Measurements from ENCODE around the gene RCBTB2.

RCBTB2 gene

DNA sequence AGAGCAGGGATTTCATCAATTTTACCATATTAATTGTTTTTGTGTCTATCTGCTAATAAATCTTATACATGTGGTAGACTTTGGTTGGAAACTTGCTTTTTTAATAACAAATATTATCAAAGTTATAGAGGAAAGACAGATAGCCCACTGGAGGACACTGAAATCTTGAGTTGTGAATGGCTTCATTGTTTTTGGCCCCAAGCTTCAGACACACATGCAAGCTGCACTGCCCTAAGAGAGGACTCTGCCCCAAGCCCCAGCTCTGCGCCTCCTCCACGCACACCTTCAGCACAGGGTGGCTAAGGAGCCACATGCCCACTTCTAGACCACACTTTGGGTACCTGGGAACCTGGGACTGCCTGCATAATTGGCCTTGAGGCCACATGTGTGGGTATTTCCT, 35.2 kb downstream of the RCBTB2 start:
- Histone ChIP-seq H3K4me1 (ENCODE audit: control insufficient read depth, insufficient read depth, low read length) (peaks cover 7% of the 10 kb centered on the region), H3K36me3 (ENCODE audit: control insufficient read depth in 2 of 2, insufficient read depth in 1 of 2, low read length in 2 of 2) (no peaks in the 10 kb centered on the region), H3K4me3 (ENCODE audit: low read depth, low read length) (no peak overlapping the region), H3K9me3 (ENCODE audit: control insufficient read depth, insufficient read depth, low read depth, low read length) (no peaks in the 10 kb centered on the region), H3K27ac (ENCODE audit: extremely low read depth, low read depth, low read length) (no peak overlapping the region)
- CTCF ChIA-PET, result no interaction called here
- POLR2A ChIA-PET, result no interaction called here
- TF ChIP-seq, protein P1, sequence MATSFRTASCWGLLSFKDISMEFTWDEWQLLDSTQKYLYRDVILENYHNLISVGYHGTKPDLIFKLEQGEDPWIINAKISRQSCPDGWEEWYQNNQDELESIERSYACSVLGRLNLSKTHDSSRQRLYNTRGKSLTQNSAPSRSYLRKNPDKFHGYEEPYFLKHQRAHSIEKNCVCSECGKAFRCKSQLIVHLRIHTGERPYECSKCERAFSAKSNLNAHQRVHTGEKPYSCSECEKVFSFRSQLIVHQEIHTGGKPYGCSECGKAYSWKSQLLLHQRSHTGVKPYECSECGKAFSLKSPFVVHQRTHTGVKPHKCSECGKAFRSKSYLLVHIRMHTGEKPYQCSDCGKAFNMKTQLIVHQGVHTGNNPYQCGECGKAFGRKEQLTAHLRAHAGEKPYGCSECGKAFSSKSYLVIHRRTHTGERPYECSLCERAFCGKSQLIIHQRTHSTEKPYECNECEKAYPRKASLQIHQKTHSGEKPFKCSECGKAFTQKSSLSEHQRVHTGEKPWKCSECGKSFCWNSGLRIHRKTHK (tag by site-specific recombination; IDR thresholded peaks at IDR 0.05), result no peak
- TF ChIP-seq ZNF544 (tag by site-specific recombination; IDR thresholded peaks at IDR 0.05) (no peak), MYNN (tag by site-specific recombination; IDR thresholded peaks at IDR 0.05; ENCODE audit: borderline replicate concordance) (no peak), ZNF777 (tag by site-specific recombination; IDR thresholded peaks at IDR 0.05; ENCODE audit: borderline replicate concordance) (no peak), OSR2 (tag by site-specific recombination; IDR thresholded peaks at IDR 0.05) (no peak), HOXA7 (CRISPR knock-in tag; IDR thresholded peaks at IDR 0.05; ENCODE audit: borderline replicate concordance) (no peak), ZBTB1 (tag by site-specific recombination; IDR thresholded peaks at IDR 0.05) (no peak), EGR2 (tag by site-specific recombination; IDR thresholded peaks at IDR 0.05; ENCODE audit: low read depth) (no peak), ZNF114 (tag by site-specific recombination; IDR thresholded peaks at IDR 0.05) (no peak), ZNF792 (tag by site-specific recombination; IDR thresholded peaks at IDR 0.05) (no peak), ZNF248 (tag by site-specific recombination; IDR thresholded peaks at IDR 0.05) (no peak), ZNF624 (tag by site-specific recombination; IDR thresholded peaks at IDR 0.05) (no peak), ZNF776 (tag by site-specific recombination; IDR thresholded peaks at IDR 0.05; ENCODE audit: borderline replicate concordance) (no peak), ZNF660 (tag by site-specific recombination; IDR thresholded peaks at IDR 0.05) (no peak)
- TF ChIP-seq, protein P2, sequence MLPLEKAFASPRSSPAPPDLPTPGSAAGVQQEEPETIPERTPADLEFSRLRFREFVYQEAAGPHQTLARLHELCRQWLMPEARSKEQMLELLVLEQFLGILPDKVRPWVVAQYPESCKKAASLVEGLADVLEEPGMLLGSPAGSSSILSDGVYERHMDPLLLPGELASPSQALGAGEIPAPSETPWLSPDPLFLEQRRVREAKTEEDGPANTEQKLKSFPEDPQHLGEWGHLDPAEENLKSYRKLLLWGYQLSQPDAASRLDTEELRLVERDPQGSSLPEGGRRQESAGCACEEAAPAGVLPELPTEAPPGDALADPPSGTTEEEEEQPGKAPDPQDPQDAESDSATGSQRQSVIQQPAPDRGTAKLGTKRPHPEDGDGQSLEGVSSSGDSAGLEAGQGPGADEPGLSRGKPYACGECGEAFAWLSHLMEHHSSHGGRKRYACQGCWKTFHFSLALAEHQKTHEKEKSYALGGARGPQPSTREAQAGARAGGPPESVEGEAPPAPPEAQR (tag by site-specific recombination; IDR thresholded peaks at IDR 0.05), result no peak
- TF ChIP-seq, protein P3, sequence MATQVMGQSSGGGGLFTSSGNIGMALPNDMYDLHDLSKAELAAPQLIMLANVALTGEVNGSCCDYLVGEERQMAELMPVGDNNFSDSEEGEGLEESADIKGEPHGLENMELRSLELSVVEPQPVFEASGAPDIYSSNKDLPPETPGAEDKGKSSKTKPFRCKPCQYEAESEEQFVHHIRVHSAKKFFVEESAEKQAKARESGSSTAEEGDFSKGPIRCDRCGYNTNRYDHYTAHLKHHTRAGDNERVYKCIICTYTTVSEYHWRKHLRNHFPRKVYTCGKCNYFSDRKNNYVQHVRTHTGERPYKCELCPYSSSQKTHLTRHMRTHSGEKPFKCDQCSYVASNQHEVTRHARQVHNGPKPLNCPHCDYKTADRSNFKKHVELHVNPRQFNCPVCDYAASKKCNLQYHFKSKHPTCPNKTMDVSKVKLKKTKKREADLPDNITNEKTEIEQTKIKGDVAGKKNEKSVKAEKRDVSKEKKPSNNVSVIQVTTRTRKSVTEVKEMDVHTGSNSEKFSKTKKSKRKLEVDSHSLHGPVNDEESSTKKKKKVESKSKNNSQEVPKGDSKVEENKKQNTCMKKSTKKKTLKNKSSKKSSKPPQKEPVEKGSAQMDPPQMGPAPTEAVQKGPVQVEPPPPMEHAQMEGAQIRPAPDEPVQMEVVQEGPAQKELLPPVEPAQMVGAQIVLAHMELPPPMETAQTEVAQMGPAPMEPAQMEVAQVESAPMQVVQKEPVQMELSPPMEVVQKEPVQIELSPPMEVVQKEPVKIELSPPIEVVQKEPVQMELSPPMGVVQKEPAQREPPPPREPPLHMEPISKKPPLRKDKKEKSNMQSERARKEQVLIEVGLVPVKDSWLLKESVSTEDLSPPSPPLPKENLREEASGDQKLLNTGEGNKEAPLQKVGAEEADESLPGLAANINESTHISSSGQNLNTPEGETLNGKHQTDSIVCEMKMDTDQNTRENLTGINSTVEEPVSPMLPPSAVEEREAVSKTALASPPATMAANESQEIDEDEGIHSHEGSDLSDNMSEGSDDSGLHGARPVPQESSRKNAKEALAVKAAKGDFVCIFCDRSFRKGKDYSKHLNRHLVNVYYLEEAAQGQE (tag by site-specific recombination; IDR thresholded peaks at IDR 0.05), result no peak
- TF ChIP-seq, protein P4, sequence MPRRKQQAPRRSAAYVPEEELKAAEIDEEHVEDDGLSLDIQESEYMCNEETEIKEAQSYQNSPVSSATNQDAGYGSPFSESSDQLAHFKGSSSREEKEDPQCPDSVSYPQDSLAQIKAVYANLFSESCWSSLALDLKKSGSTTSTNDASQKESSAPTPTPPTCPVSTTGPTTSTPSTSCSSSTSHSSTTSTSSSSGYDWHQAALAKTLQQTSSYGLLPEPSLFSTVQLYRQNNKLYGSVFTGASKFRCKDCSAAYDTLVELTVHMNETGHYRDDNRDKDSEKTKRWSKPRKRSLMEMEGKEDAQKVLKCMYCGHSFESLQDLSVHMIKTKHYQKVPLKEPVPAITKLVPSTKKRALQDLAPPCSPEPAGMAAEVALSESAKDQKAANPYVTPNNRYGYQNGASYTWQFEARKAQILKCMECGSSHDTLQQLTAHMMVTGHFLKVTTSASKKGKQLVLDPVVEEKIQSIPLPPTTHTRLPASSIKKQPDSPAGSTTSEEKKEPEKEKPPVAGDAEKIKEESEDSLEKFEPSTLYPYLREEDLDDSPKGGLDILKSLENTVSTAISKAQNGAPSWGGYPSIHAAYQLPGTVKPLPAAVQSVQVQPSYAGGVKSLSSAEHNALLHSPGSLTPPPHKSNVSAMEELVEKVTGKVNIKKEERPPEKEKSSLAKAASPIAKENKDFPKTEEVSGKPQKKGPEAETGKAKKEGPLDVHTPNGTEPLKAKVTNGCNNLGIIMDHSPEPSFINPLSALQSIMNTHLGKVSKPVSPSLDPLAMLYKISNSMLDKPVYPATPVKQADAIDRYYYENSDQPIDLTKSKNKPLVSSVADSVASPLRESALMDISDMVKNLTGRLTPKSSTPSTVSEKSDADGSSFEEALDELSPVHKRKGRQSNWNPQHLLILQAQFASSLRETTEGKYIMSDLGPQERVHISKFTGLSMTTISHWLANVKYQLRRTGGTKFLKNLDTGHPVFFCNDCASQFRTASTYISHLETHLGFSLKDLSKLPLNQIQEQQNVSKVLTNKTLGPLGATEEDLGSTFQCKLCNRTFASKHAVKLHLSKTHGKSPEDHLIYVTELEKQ (tag by site-specific recombination; IDR thresholded peaks at IDR 0.05; ENCODE audit: borderline replicate concordance), result no peak
